OCI-LY1 (cell line): ENCODE data around the gene CCDC71.

Experiments used
- H2AFZ ChIP-seq: fragments of 200-600 bp; sonication (generic), shearing (Covaris generic); 2 replicates; pipeline ENCODE4 v1.6.0; 2014; ENCODE audit warnings: antibody characterized with exemption, mild to moderate bottlenecking, low read length
- H3F3A ChIP-seq: fragments of 200-600 bp; sonication (generic), shearing (Covaris generic); 2 replicates; pipeline ENCODE4 v1.6.0; 2014; ENCODE audit warnings: mild to moderate bottlenecking, antibody characterized with exemption, low read length, moderate library complexity; ENCODE audit not compliant: insufficient read depth
- H3K27ac ChIP-seq: fragments of 200-600 bp; sonication (generic); 2 replicates; pipeline ENCODE4 v1.5.1; 2014; ENCODE audit warnings: low read length, mixed run types, mild to moderate bottlenecking, low read depth; ENCODE audit not compliant: poor library complexity, severe bottlenecking
- H3K27me3 ChIP-seq: fragments of 200-600 bp; sonication (generic); 2 replicates; pipeline ENCODE4 v1.6.0; 2014; ENCODE audit warnings: antibody characterized with exemption, mild to moderate bottlenecking, low read length, moderate library complexity; ENCODE audit not compliant: insufficient read depth
- H3K36me3 ChIP-seq: fragments of 200-600 bp; sonication (generic); 2 replicates; pipeline ENCODE4 v1.6.1; 2014; ENCODE audit warnings: mild to moderate bottlenecking, antibody characterized with exemption, low read length, moderate library complexity, mixed read lengths; ENCODE audit not compliant: insufficient read depth
- H3K4me1 ChIP-seq: fragments of 200-600 bp; sonication (generic); 2 replicates; pipeline ENCODE4 v1.5.1; 2014; ENCODE audit warnings: mild to moderate bottlenecking, low read length, moderate library complexity; ENCODE audit not compliant: insufficient read depth, severe bottlenecking
- H3K4me2 ChIP-seq: fragments of 200-600 bp; sonication (generic), shearing (Covaris generic); 2 replicates; pipeline ENCODE4 v1.6.1; 2014; ENCODE audit warnings: low read length
- H3K4me3 ChIP-seq: fragments of 200-600 bp; sonication (generic); 2 replicates; pipeline ENCODE4 v1.5.1; 2014; ENCODE audit warnings: low read length, low read depth, mild to moderate bottlenecking, mixed read lengths; ENCODE audit not compliant: poor library complexity, severe bottlenecking
- H3K79me2 ChIP-seq: fragments of 200-600 bp; shearing (Covaris generic); 2 replicates; pipeline ENCODE4 v1.6.1; 2016; ENCODE audit warnings: mixed run types, low read length, mixed read lengths; ENCODE audit not compliant: insufficient read depth
- H3K9ac ChIP-seq: fragments of 200-600 bp; sonication (generic), shearing (Covaris generic); 2 replicates; pipeline ENCODE4 v1.6.1; 2014; ENCODE audit warnings: mild to moderate bottlenecking, low read length, mixed read lengths
- H3K9me2 ChIP-seq: fragments of 200-600 bp; sonication (generic), shearing (Covaris generic); 2 replicates; pipeline ENCODE4 v1.6.1; 2014; ENCODE audit warnings: low read depth, mild to moderate bottlenecking, low read length, mixed read lengths
- H3K9me3 ChIP-seq: fragments of 200-600 bp; shearing (Covaris generic); 2 replicates; pipeline ENCODE4 v1.6.1; 2014; ENCODE audit warnings: low read length, mixed read lengths
- H4K20me1 ChIP-seq: fragments of 200-600 bp; sonication (generic), shearing (Covaris generic); 2 replicates; pipeline ENCODE4 v1.6.0; 2016; ENCODE audit warnings: mild to moderate bottlenecking, low read length; ENCODE audit not compliant: insufficient read depth
- CTCF ChIP-seq: fragments of 200-600 bp; sonication (generic), shearing (Covaris generic); IDR thresholded peaks from 2 replicates; pipeline ENCODE4 v1.5.1; 2017; ENCODE audit warnings: mild to moderate bottlenecking, antibody characterized with exemption, low read length, moderate library complexity, mixed read lengths
- EZH2 ChIP-seq: fragments of 200-600 bp; sonication (generic), shearing (Covaris generic); IDR thresholded peaks from 2 replicates; pipeline ENCODE4 v1.8.0; 2017; ENCODE audit warnings: borderline replicate concordance, mixed run types, mild to moderate bottlenecking, antibody characterized with exemption, low read length, moderate library complexity, mixed read lengths

CCDC71 gene

GRCh38 chr3:49122451-49122850 is 43.7 kb downstream of the CCDC71 start:
- H2AFZ ChIP-seq: no peak overlapping the region
- H3K27ac ChIP-seq: no peak overlapping the region
- H3K4me2 ChIP-seq: no peak overlapping the region
- no peaks in the 10 kb centered on the region for H3K79me2 ChIP-seq
- no peak for TF ChIP-seq EZH2
- no peak for TF ChIP-seq CTCF
- peaks cover 19% of the 10 kb centered on the region for H3K36me3 ChIP-seq
- H3K9ac ChIP-seq: no peak overlapping the region
- no peaks in the 10 kb centered on the region for H3K9me3 ChIP-seq
- H3F3A ChIP-seq: no peaks in the 10 kb centered on the region
- no peaks in the 10 kb centered on the region for H4K20me1 ChIP-seq
- no peak overlapping the region for H3K4me3 ChIP-seq
- no peaks in the 10 kb centered on the region for H3K27me3 ChIP-seq
- peaks cover 20% of the 10 kb centered on the region for H3K4me1 ChIP-seq
- H3K9me2 ChIP-seq: no peaks in the 10 kb centered on the region

- no peaks in the 10 kb centered on the region for H3K79me2 ChIP-seq
- no peaks in the 10 kb centered on the region for H3F3A ChIP-seq
- no peaks in the 10 kb centered on the region for H3K9me3 ChIP-seq
- H4K20me1 ChIP-seq: no peaks in the 10 kb centered on the region
- H3K4me2 ChIP-seq: no peak overlapping the region
- no peaks in the 10 kb centered on the region for H3K9me2 ChIP-seq
- TF ChIP-seq EZH2 (no peak), CTCF (no peak)
- H3K27me3 ChIP-seq: no peaks in the 10 kb centered on the region
- H2AFZ ChIP-seq: no peak overlapping the region
- no peak overlapping the region for H3K27ac ChIP-seq
- H3K36me3 ChIP-seq: peaks cover 24% of the 10 kb centered on the region
- H3K4me1 ChIP-seq: peaks cover 20% of the 10 kb centered on the region
- no peak overlapping the region for H3K9ac ChIP-seq
- no peak overlapping the region for H3K4me3 ChIP-seq
Observed at GRCh38 chr3:49122022-49122421, 44.1 kb downstream of the CCDC71 start.

- Histone ChIP-seq H3K9ac (peak overlapping the region; percentile 87), H3K9me3 (no peaks in the 10 kb centered on the region), H3F3A (no peaks in the 10 kb centered on the region), H2AFZ (no peak overlapping the region), H3K4me1 (peaks cover 20% of the 10 kb centered on the region), H3K9me2 (no peaks in the 10 kb centered on the region), H4K20me1 (no peaks in the 10 kb centered on the region), H3K4me3 (peak overlapping the region; percentile 85), H3K27ac (peak overlapping the region; percentile 76), H3K27me3 (no peaks in the 10 kb centered on the region), H3K79me2 (no peaks in the 10 kb centered on the region), H3K36me3 (peaks cover 31% of the 10 kb centered on the region), H3K4me2 (peak overlapping the region; percentile 99)
- TF ChIP-seq CTCF (no peak), EZH2 (no peak)
Observed at GRCh38 chr3:49121132-49121736, 44.9 kb downstream of the CCDC71 start.
